Measurements from ENCODE around the gene PAX5.

DNA sequence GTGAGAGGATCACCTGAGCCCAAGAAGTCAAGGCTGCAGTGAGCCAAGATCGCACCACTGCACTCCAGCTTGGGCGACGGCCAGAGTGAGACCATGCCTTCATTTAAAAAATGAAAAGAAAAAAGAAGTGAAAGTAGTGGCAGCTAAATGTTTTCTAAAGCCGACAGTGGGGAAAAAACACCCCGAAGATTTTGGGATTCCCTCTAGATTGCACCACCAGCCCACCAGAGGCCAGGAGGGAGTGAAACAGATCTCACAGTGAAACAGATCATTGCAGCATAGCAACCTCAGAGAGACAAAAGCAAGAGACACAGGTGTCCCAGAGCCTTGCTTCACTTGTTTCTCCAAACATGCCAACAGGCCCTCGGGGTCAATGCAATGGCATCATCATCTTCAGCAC, 156.8 kb downstream of the PAX5 start:
- TF ChIP-seq EZH2 (IDR thresholded peaks at IDR 0.05; ENCODE audit: insufficient read depth, poor library complexity, severe bottlenecking) = no peak
- no peak for TF ChIP-seq EZH2phosphoT487 (IDR thresholded peaks at IDR 0.05; ENCODE audit: insufficient read depth, low read depth)
